IPS-NIHi7 (cell line): Measurements from ENCODE around the gene C1QL3.

Experiments
- DNase-seq: peaks from one replicate; pipeline ENCODE4 v3.0.0; 2012; ENCODE audit warnings: mixed read lengths; ENCODE audit errors: extremely low spot score

Gene C1QL3

GRCh38 chr10:16493884-16494536 is 27.7 kb downstream of the C1QL3 start:
- no peak for DNase-seq

DNA sequence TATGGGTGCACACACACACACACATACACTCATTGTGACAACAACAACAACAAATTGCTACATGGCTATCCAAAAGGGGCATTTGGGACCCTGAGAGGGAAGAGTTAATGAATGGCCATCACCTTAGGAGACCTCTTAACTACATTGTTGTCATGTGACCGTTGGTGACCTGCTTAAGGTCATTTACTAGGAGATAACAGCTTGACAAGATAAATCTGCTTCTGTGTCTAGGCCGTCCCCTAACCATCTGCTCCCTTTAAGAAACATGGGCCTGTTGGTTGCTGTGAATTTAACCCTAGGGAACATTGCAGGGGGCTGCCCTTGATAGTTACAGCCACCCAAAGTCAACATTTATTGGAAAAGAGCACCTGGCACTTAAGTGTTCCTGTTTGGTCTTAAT is 29.7 kb downstream of the C1QL3 start:
- no peak for DNase-seq

GRCh38 chr10:16490511-16490910 is 31.2 kb downstream of the C1QL3 start:
- DNase-seq, result no peak

DNA sequence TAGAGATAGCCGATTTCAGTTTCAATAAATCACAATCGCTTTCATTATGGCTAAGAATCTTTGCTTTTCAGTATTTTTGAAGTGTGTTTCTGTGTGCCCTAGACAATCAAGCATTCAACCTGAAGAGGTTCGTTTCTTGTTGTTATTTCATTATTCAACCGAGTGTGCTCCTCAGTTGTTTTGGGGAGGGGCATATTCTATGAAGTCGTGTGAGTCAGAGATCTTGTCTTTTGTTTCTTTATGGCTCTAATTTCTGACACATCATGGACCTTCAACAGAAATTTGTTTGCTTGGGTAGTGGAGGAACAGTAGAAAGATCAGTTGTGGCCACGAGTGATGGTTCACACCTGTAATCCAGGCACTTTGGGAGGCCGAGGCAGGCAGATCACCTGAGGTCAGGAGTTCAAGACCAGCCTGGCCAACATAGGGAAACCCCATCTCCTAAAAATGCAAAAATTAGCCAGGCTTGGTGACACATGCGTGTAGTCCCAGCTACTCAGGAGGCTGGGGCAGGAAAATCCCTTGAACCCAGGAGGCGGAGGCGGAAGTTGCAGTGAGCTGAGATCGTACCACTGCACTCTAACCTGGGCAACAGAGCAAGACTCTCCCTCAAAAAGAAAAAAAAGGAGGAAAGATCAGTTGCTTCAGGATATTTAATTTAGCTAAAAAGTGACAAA is 38.3 kb downstream of the C1QL3 start:
- DNase-seq, result no peak

DNA sequence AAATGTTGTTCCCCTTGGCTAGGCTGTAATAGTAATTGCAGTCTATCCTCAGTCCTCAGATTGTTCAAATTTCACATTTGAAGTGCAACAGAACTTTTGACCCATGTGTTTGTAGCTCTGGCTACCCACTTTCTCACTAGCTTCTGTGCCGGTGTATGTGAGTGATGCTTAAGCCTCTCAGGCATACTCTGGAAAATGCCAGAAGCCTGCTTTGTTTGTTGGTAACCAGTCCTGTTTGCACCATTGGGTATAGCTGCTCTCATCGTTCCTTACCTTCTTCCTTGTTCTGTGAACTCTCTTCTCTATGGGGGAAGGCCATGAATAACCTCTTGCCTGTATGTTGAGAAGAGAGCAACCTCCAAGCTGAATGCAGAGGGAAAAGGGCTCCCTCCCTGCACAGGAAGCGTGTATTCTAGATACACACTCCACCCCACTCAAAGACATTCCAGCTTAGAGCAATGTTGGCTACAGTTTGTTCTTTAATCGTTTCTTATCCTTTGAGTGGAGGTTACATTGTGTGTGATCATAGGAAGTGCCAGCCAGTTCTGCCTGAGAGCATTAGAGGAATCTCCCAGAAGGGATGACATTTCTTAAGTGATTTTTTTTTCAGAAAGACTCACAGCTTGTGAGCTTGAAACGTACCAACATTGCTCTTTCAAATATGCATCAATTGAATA is 40.5 kb downstream of the C1QL3 start:
- no peak for DNase-seq

- no peak for DNase-seq
These were observed 42.9 kb downstream of the C1QL3 start for GRCh38 chr10:16478801-16479200.

DNA sequence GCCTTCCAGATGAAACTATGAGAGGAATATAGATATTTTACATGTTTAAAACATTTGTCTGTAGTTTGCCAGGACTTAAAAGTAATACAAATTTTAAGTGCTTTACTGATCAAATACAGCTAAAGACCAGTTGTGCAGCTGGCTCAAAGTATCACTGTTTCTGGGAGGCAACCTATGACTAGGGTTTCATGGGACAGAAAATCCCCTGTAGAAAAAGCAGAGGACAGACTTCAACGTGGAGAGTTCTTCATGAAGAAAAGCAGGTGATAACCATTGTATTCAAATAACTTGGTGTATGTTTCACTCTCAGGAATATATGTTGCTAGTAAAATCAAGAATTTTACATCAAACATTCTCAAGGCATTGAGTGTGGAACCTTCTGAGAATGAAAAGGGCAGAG is 43.9 kb downstream of the C1QL3 start:
- DNase-seq, result no peak

GRCh38 chr10:16472828-16473227 is 48.9 kb downstream of the C1QL3 start:
- no peak for DNase-seq

DNA sequence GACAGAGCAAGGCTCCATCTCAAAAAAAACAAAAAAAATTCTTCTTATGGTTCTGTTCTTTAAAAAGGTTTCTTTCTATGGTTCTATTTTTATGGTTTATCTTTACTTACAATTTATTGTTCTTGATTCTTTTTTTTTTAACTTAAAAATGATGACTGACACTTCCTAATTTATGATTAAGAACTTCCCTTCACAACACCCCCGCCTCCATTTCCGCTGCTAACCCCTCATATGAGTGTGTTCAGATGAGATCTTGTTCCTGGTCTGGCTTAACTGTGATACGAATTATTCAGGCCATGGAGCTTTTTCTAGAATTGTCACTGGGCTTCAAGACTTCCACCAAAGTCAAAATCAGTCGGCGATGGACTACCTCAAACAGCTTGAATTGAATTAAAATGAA is 50.9 kb downstream of the C1QL3 start:
- DNase-seq, result no peak

- no peak for DNase-seq
These were observed 55.7 kb downstream of the C1QL3 start for GRCh38 chr10:16466001-16466400.
